HL-60 (cell line): ENCODE data around the gene ZMIZ1.

Source experiments
- CTCF ChIP-seq: IDR thresholded peaks from one replicate; pipeline ENCODE4 v1.5.1; 2011; ENCODE audit warnings: low read length, control low read depth, inconsistent platforms; ENCODE audit not compliant: insufficient read depth
- POLR2AphosphoS5 ChIP-seq: IDR thresholded peaks from 2 replicates; pipeline ENCODE4 v1.6.1; 2012; ENCODE audit warnings: low read depth
- REST ChIP-seq: IDR thresholded peaks from 2 replicates; pipeline ENCODE4 v1.6.1; 2012; ENCODE audit warnings: low read depth; ENCODE audit not compliant: insufficient replicate concordance

GRCh38 chr10:79268161-79268601 is 199.4 kb downstream of the ZMIZ1 start:
- TF ChIP-seq CTCF = no peak
- no peak for TF ChIP-seq POLR2AphosphoS5
- no peak for TF ChIP-seq REST
